Purkinje cell (primary cell): ENCODE data around the gene ZXDA. TPM values are rescaled to one million over a fixed set of nuclear protein-coding genes. Genes with fewer than 3 reads are reported as not detected.

Source experiments
- polyA plus RNA-seq: library from polyadenylated mRNA; unstranded; fragments of >200 nt; fragmentation: Nextera tagmentation; gene quantifications from 2 replicates; pipeline ENCODE4 v1.2.1, GENCODE V29; 2014

ZXDA gene, protein sequence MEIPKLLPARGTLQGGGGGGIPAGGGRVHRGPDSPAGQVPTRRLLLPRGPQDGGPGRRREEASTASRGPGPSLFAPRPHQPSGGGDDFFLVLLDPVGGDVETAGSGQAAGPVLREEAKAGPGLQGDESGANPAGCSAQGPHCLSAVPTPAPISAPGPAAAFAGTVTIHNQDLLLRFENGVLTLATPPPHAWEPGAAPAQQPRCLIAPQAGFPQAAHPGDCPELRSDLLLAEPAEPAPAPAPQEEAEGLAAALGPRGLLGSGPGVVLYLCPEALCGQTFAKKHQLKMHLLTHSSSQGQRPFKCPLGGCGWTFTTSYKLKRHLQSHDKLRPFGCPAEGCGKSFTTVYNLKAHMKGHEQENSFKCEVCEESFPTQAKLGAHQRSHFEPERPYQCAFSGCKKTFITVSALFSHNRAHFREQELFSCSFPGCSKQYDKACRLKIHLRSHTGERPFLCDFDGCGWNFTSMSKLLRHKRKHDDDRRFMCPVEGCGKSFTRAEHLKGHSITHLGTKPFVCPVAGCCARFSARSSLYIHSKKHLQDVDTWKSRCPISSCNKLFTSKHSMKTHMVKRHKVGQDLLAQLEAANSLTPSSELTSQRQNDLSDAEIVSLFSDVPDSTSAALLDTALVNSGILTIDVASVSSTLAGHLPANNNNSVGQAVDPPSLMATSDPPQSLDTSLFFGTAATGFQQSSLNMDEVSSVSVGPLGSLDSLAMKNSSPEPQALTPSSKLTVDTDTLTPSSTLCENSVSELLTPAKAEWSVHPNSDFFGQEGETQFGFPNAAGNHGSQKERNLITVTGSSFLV
- 1.1 and 1.5 TPM in 2 replicates for polyA plus RNA-seq

DNA sequence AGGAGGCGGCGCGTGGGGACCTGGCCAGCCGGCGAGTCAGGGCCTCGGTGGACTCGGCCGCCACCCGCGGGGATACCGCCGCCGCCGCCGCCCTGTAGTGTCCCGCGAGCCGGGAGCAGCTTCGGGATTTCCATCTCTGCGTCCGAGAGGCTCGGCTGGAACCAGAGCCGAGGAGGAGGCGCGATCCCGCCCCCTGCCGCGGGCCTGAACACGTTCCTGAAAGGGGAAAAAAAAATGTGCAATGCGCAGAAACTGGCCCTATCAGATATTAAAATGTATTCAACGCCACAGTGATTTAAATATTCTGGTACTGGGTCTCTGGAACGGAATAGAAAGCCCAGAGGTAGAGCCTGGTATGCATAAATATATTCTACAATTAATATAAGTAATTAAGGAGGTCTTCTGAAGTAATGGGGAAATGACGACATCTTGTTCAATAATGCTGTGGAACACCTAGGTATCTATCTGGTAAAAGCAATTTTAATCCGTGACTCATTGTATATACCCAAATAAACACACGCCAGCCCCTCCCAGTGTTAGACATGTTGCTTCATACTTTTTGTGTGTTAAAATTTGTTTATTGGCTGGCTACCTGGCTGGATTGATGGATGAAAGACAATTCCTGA is at the start of gene ZXDA:
Gene ZXDA (minus strand): TSS at position 172 of the 626 bp plus-strand sequence. CDS start 38 bp downstream, at position 134.

Other genes with a start within 250 kb of the ZXDA start
- not detected in 2 replicates for gene NLRP2B, start 230.2 kb downstream of the ZXDA start, polyA plus RNA-seq